GM12891 (cell line): ENCODE measurements around the gene MIPEP.

Source experiments
- PAX5 ChIP-seq: IDR thresholded peaks from 2 replicates; pipeline ENCODE4 v1.6.1; 2011; ENCODE audit warnings: low read length, moderate library complexity, mild to moderate bottlenecking; ENCODE audit not compliant: insufficient read depth, severe bottlenecking
- POLR2A ChIP-seq: IDR thresholded peaks from 2 replicates; pipeline ENCODE4 v1.6.1; 2011; ENCODE audit warnings: low read depth, low read length, control low read depth
- POLR2AphosphoS5 ChIP-seq: IDR thresholded peaks from 2 replicates; pipeline ENCODE4 v1.6.1; 2011; ENCODE audit warnings: low read depth, low read length, control low read depth
- POU2F2 ChIP-seq: IDR thresholded peaks from 2 replicates; pipeline ENCODE4 v1.6.1; 2011; ENCODE audit warnings: low read depth, mild to moderate bottlenecking, control low read depth, low read length, moderate library complexity
- SPI1 ChIP-seq: IDR thresholded peaks from 2 replicates; pipeline ENCODE4 v1.6.1; 2011; ENCODE audit warnings: low read depth, low read length, control low read depth
- TAF1 ChIP-seq: IDR thresholded peaks from 2 replicates; pipeline ENCODE4 v1.6.1; 2011; ENCODE audit warnings: low read depth, low read length, control low read depth

DNA sequence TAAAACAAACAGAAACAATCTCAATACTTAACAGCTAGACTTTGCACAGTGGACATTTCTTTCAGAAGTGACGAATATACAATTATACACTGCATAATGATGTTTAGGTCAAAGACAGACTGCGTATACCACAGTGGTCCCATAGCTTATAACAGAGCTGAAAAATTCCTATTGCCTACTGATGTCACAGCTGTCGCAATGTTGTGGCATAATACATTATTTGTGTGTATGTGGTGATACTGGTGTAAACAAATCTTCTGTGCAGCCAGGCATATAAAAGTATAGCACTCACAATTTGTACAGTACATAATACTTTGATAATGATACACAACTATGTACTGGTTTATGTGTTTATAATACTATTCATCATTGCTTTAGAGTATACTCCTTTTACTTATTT lies 202.3 kb downstream of the MIPEP start:
- TF ChIP-seq POLR2A (no peak), TAF1 (no peak), POLR2AphosphoS5 (no peak), POU2F2 (no peak), PAX5 (no peak), SPI1 (no peak)
